VCaP (cell line): ENCODE data around the gene ZNF146.
"Not testable (repeated sequence)": the region's sequence is repeated elsewhere in the genome, so short reads cannot be mapped to it uniquely, and the experiment has no call there.

Experiments
- H3K27ac ChIP-seq: fragments of 450-650 bp; 2 replicates; pipeline ENCODE4 v1.5.1; 2017
- CTCF ChIP-seq: fragments of 450-650 bp; conservative IDR thresholded peaks from 2 replicates; pipeline ENCODE4 v1.5.1; 2017; ENCODE audit warnings: mild to moderate bottlenecking, moderate library complexity

ZNF146 gene

DNA sequence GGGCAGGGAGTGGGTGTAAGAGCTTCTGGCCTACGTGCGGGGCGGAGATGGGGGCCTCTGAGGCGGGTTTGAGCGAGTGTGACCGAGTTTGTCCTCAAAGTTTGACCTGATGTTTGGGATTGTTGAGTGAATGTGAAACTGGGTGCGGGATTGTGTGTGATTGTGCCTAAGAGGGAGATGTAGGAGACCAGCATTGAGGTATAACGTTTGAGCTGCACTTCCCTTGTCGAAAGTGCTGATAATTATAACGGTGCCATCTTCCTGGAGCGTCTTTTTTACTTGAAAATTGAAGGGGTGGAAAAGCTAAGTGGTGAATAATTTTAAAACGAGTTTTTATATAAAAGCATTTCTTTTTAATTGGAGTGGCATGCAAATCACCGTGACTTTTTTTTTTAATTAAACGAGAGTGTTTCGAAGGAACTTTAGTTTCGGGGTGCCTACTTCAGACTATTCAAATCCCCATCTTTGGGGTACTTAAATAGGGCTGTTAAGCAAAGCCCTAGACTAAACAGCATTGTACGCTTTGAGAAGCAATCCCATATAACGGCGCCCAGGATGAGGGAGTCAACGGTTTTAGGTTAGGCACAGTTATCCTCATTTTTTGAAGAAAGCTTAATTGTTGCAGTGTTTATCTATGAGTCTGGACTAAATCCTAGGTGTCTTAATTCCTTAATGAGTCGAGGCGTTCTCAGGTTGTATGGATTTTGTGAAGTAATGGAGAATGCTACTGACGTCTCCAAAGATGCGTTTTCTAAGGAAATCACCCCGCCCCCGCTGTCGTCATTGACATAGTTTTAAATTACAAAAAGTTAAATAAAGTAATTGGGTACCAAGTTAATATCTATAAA is 594 bp downstream of the ZNF146 start:
- peak overlapping the region; percentile 92 for H3K27ac ChIP-seq
- no peak for TF ChIP-seq CTCF

- H3K27ac ChIP-seq, result peak overlapping the region; percentile 17; the same call in 1 of the 2 replicates
- TF ChIP-seq CTCF, result no peak
These were observed 6.6 kb downstream of the ZNF146 start for GRCh38 chr19:36221474-36221873.

- TF ChIP-seq CTCF, result no peak
- H3K27ac ChIP-seq, result no peak overlapping the region
These were observed 7.6 kb downstream of the ZNF146 start for GRCh38 chr19:36222503-36222902.

DNA sequence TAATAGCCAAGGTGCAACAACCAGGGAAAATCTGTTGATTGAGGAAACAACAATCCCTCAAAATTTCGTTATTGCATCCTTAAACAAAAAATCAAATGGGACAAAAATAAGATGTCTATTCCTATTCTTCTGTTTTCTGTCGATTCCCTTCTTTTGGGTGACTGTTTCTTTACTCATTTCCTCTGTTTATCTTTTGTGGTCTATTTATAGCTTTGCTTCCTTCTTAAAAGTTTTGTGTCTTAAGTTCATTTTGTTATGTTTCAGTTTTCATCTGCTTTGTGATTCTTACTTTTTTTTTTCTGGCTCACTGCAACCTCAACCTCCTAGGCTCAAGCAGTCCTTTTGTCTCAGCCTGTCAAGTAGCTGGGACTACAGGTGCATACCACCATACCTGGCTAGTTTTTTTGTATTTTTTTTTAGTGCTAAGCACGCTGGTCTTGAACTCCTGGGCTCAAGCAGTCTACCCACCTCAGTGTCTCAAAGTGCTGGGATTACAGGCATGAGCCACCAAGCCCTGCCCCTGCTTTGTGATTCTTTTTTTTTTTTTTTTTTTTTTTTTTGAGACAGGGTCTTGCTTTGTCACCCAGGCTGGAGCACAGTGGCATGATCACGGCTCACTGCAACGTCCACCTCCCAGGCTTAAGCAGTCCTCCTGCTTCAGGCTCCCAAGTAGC is 10.4 kb downstream of the ZNF146 start:
- TF ChIP-seq CTCF, result no peak
- no peak overlapping the region for H3K27ac ChIP-seq

- H3K27ac ChIP-seq, result not testable (repeated sequence)
These were observed 18.7 kb downstream of the ZNF146 start for GRCh38 chr19:36233626-36234025.

- no peak for TF ChIP-seq CTCF
- no peak overlapping the region for H3K27ac ChIP-seq
These were observed 21.5 kb downstream of the ZNF146 start for GRCh38 chr19:36236304-36236945.

DNA sequence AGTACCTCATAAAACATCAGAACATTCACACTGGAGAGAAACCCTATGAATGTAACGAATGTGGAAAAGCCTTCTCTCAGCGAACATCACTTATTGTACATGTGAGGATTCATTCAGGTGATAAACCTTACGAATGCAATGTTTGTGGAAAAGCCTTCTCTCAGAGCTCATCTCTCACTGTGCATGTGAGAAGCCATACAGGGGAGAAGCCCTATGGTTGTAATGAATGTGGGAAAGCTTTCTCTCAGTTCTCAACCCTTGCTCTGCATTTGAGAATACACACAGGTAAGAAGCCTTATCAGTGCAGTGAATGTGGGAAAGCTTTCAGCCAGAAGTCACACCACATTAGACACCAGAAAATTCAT is 22.0 kb downstream of the ZNF146 start:
- no peak for TF ChIP-seq CTCF
- no peak overlapping the region for H3K27ac ChIP-seq
